HL-60/S4 (cell line): ENCODE results near the gene KDM2A.

Source experiments
- in situ Hi-C: fragments of 300-500 bp; cut with MboI; formaldehyde crosslinking; loops from 2 replicates; pipeline ENCODE4 v1.14.3; 2022; ENCODE audit warnings: low sequenced_read_pairs

Gene KDM2A

DNA sequence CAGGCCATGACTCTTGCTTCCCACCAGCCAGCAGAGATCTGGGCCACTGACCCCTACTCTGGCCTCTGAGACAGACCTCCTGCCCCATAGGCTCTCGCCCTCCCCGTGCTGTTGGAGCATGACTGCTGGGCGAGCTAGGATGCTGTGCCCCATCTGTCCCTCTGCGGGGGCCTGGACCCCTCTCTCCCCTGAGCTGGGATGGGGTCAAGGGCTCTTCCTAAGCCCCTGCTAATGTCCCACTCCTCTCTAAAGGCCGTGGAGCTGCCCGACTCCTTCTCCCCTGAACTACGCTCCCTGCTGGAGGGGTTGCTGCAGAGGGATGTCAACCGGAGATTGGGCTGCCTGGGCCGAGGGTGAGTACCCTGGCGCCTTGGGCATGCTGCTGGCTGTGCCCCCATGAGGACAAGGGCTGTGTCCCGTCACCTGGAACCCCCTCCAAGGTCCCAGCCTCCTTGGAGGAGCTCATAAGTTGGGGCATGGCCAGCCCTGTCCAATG is 163.9 kb downstream of the KDM2A start:
- in situ Hi-C loops: no loop called here

GRCh38 chr11:67283481-67283963 is 164.5 kb downstream of the KDM2A start:
- in situ Hi-C loops: no loop called here

DNA sequence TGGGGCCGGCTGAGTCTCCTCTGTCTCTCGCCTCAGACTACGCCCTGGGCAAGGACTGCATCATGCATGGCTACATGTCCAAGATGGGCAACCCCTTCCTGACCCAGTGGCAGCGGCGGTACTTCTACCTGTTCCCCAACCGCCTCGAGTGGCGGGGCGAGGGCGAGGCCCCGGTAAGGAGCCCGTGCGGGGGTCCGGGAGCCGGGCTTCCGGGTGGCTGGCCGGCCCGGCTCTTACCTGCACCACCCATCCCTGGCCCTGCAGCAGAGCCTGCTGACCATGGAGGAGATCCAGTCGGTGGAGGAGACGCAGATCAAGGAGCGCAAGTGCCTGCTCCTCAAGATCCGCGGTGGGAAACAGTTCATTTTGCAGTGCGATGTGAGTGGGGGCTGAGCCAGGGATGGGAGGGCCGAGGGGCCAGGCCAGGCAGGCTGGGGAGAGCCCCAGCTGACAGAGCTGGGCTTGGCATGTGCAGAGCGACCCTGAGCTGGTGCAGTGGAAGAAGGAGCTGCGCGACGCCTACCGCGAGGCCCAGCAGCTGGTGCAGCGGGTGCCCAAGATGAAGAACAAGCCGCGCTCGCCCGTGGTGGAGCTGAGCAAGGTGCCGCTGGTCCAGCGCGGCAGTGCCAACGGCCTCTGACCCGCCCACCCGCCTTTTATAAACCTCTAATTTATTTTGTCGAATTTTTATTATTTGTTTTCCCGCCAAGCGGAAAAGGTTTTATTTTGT is 165.9 kb downstream of the KDM2A start:
- in situ Hi-C loops: no loop called here

DNA sequence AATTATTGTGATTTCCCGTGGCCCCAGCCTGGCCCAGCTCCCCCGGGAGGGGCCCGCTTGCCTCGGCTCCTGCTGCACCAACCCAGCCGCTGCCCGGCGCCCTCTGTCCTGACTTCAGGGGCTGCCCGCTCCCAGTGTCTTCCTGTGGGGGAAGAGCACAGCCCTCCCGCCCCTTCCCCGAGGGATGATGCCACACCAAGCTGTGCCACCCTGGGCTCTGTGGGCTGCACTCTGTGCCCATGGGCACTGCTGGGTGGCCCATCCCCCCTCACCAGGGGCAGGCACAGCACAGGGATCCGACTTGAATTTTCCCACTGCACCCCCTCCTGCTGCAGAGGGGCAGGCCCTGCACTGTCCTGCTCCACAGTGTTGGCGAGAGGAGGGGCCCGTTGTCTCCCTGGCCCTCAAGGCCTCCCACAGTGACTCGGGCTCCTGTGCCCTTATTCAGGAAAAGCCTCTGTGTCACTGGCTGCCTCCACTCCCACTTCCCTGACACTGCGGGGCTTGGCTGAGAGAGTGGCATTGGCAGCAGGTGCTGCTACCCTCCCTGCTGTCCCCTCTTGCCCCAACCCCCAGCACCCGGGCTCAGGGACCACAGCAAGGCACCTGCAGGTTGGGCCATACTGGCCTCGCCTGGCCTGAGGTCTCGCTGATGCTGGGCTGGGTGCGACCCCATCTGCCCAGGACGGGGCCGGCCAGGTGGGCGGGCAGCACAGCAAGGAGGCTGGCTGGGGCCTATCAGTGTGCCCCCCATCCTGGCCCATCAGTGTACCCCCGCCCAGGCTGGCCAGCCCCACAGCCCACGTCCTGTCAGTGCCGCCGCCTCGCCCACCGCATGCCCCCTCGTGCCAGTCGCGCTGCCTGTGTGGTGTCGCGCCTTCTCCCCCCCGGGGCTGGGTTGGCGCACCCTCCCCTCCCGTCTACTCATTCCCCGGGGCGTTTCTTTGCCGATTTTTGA is 166.8 kb downstream of the KDM2A start:
- in situ Hi-C loops: no loop called here

DNA sequence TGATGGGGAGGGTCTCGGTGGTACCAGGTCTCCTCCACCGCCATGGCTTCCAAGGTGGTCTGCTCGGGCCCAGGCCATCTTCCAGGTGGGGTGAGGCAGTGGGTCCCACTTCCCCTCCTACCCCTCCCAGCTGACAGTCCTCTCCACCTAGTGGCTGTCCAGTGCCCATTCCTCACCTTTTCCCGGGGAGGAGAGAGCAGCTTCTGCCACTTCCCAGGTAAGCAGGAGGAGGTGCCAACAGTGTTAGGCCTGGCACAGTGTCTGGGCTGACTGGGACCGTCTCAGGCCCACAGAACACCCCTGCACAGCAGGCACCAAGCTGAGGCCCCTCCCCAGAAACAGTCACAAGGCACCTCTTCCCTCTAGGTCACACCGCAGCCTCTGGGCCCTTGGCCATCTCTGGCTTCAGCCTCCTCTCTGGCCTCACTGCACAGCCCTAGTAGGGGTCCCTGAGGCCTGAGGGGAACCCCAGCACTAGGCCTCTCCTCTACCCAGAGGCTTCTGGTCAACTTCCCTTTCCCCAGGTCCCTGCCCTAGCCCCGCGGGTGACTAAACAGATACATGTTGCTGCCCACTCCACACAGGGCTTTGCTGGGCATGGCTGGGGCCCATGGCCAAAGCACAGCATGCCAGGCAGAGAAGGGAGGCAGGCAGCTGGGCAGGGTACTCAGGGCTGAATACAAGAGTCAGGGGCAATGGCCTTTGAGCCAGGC is 167.7 kb downstream of the KDM2A start:
- in situ Hi-C loops: no loop called here

DNA sequence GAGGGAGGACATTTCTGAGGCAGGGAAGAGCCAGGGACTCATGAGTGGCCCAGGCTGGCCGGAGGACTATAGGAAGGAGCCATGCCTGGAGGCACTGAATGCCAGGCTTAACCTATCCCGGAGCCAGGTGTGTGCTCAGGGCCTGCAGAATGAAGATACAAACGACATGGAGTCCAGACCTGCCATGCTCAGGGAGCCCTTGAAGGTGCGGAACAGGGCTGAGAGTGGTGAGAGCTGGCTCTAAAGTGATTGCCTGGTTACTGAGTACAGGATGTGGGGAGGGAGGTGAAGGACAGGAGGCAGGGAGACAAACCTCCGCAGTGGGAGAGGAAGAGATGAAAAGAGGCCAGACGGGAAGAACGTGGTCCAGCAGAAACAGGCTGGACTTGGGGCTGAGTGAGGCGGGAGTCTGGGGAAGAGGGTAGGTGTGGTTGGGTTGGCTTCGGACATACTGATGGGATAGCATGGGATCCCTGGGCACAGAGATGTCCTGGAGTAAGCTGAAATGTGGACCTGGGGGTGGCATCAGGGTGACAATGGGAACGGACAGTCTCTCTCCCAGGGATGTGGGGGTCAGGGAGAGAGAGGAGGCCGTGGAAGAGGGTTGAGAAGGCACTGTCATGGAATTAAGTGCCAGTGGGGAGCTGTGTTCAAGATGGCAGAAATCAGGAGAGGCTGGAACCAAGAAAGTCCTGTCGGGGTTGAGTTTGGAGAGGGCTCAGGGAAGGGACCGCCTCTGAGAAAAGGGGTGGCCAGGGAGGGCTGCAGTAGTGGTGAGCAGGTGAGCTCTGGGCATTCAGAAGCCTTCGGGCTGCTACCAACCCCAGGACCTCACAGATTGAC is 168.5 kb downstream of the KDM2A start:
- in situ Hi-C loops: no loop called here

DNA sequence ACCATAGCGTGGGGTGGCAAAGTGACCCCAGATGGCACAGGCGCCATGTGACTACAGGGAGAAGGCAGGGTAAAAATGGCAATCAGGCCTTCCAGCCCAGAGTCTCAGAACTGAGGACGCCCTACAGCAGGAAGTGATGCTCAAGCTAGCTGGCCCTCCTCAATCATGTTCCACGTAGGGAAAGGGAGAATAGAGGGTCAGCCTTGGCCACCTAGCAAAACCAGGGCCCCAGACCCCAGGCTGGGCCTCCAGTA is 169.1 kb downstream of the KDM2A start:
- in situ Hi-C loops: no loop called here

GRCh38 chr11:67288452-67289225 is 169.6 kb downstream of the KDM2A start:
- in situ Hi-C loops: no loop called here

DNA sequence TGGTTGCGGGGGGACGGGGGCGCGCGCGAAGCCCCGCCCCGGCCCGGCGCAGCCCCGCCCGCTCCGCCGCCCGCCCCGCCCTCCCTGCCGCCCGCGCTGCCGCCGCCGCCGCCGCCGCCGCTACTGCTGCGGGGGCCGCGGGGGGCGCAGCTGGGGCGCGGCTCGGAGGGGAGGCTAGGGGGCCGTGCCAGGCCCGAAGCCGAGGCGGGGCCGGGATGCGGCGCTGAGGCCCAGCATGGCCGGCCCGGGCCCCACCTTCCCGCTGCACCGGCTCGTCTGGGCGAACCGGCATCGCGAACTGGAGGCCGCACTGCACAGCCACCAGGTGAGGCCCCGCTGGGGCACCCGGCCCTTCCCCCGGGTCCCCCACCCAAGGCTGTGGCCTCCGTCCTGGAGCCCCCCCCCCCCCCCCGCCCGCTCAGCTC is 170.2 kb downstream of the KDM2A start, which contains the start of gene ANKRD13D:
Gene ANKRD13D (plus strand): TSS at position 78 of the 425 bp plus-strand sequence. CDS start 158 bp downstream, at position 236.
- in situ Hi-C loops: no loop called here

DNA sequence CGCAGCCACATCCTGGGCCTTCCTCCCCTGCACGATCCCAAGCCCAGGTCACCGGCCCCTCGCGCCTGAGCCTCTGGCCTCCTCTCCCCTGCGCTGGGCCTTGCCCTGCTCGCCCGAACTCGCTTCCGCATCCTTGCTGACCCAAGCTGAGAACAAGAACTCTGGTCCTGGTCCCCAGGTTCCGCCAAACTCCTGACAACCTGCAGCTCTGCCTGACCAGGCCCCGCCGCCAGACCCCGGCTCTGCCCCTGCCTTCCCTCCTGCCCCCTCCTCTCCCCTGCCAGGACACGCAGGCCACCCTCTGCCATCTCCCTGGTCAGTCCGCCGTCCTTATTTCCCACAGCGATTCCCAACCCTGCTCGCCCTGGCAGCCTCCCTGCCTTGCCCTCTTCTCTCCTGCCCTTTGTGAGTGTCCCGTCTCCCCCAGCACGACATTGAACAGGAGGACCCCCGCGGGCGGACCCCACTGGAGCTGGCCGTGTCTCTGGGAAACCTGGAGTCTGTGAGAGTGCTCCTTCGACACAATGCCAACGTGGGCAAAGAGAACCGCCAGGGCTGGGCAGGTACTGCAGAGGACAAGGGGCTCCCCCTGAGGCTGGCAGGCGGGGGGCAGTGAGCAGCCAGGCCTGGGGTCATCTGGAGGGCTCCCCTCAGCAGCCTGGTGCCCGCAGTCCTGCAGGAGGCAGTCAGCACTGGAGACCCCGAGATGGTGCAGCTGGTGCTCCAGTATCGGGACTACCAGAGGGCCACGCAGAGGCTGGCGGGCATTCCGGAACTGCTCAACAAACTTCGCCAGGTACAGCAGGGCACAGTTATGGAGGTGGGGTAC is 170.8 kb downstream of the KDM2A start:
- in situ Hi-C loops: no loop called here

- in situ Hi-C loops: no loop called here
These were observed 171.7 kb downstream of the KDM2A start for GRCh38 chr11:67290801-67291200.

DNA sequence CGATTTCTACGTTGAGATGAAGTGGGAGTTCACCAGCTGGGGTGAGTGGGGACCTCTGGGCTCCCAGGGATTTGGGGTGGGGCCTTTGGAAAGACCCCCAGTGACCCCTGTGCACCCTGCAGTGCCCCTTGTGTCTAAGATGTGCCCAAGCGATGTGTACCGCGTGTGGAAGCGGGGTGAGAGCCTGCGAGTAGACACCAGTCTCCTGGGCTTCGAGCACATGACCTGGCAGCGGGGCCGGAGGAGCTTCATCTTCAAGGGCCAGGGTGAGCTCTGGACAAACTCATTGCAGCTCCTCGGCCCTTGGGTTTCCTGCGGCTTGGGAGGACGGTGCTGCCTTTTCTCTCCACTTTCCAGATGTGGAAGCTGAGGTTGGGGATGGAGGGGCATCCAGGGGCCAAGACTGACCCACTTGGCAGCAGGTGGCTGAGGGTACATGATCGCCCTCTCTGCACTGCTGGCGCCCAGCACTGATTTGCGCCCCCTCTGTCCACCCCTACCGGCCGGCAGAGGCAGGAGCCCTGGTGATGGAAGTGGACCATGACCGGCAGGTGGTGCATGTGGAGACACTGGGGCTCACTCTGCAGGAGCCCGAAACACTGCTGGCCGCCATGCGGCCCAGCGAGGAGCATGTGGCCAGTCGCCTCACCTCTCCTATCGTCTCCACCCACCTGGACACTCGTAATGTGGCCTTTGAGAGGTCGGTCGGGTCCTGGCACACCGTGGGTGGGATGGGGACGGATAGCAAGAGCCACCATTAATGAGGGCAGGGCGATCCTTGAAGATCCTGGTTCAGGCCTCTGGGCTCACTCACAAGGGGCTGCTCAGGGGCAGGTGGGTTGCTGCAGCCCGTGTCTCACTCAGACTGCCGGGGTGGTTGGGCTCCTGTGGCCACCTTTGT is 172.7 kb downstream of the KDM2A start:
- in situ Hi-C loops: no loop called here

- in situ Hi-C loops: no loop called here
These were observed 173.6 kb downstream of the KDM2A start for GRCh38 chr11:67292671-67293070.

GRCh38 chr11:67293090-67293489 is 174.0 kb downstream of the KDM2A start:
- in situ Hi-C loops: no loop called here

GRCh38 chr11:67295846-67296245 is 176.8 kb downstream of the KDM2A start:
- in situ Hi-C loops: no loop called here

DNA sequence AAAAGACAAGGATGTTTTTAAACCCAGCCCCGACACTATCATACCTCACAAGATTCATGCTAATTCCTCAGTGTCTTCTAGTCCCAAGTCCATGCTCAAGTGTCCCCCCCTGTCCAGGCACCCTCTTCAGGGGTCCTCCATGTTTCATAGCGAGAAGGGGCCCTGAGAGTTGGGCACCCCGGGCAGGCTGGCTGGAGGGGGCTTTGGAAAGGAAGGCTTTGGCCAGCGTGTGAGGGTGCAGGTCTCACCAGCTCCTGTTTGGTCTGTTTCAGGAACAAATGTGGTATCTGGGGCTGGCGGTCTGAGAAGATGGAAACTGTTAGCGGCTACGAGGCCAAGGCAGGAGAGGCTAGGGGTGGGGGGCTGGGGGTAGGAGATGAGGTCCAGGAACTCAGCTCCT is 179.7 kb downstream of the KDM2A start:
- in situ Hi-C loops: no loop called here

DNA sequence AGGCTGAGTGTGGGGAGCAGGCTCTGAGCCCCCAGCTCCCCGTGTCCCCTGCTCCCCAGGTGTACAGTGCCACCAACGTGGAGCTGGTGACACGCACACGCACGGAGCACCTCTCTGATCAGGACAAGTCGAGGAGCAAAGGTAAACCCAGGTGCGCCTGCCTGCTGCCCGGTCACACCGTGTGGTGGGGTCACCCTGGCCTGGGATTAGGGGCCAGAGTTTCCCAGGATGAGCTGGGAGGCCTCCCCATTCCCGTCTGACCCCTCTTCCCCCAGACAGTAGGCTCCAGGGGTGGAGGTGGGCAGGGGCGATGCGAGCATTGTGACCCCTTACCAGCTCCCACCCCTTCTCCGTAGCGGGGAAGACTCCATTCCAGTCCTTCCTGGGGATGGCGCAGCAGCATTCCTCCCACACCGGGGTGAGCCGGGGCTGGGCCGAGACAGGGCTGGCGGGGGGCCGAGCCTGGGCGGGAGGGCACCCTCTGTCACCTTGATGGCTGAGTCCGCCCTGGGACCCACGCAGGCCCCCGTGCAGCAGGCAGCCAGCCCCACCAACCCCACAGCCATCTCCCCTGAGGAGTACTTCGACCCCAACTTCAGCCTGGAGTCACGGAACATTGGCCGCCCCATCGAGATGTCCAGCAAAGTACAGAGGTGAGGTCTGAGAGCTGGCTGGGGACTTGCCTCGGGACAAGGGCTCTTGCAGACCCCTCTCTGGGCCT is 180.6 kb downstream of the KDM2A start:
- in situ Hi-C loops: no loop called here
